ENCODE results near the gene MAD1L1.

Gene MAD1L1

GRCh38 chr7:2141021-2141410 lies 91.7 kb downstream of the MAD1L1 start:
- no peak for DNase-seq (ENCODE audit: low read depth in 2 of 2)

DNA sequence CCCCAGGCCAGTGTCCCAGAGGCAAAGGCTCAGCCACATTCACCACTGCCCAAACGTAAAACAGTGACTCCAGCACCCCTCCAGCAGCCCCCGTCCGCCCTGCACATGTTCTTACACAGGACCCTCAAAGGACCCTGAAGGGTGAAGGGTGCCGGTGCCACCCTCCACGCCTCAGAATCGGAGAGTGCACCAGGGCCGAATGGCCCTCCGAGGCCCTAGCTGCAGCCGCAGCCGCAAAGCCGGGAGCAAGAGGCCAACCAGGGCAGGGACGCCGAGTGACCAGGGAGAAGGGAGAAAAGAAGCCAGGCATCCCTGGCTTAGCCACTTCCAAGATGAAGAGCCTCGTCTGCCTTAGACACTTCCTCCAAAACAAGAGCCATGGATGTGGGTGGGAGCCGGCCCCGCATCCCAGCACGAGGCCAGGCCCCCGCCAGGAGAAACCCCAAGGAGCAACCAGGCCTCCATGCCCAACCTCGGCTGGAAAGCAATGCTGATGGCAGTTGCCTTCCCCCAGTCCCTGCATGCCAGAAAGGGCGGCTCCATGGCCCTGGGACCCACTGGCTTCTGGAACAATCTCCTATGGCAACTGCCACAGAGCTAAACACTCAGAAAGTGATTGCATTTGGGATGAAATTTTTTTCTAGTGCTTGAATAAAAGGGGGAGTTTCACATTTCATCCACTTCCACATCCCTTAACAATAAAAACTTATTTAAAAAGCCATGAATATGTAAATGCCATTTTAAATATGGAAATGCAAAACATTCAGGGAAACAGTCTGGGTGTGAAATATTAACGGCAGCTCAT lies 92.3 kb downstream of the MAD1L1 start:
- DNase-seq (ENCODE audit: low read depth in 2 of 2), result no peak

- no peak for DNase-seq (ENCODE audit: low read depth in 2 of 2)
Observed at GRCh38 chr7:2139004-2139699, 93.6 kb downstream of the MAD1L1 start.

DNA sequence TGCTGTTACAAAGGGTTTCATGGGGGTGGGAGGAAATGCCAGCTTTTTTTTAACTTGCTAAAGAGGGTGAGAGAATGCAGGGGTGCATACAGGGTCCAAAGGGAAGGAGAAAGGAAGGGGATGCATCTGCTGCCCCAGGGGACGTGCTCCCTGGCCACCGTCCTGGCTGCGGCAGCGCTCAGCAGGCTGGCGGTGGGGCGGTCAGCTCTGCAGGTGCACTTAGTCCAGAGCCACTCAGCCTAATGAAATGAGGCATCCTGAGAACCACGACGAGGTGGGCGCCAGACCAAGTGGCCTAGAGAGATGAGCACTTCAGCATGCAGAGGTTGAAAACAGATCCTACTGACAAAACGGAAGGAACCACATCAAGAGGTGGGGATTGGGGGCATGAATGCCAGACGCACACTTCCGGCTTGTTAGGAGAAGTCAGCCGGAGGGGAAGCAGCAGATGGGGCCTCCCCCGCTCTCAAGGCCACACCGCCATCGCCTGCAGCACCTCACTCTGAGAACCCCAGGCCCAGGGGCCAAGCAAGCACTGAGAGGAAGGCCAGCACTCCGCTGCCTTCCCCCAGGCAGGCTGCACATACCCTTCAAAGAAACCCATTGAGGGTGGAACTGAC lies 94.5 kb downstream of the MAD1L1 start:
- DNase-seq (ENCODE audit: low read depth in 2 of 2), result no peak

- DNase-seq (ENCODE audit: low read depth in 2 of 2), result no peak
Observed at GRCh38 chr7:2134740-2135139, 98.0 kb downstream of the MAD1L1 start.

DNA sequence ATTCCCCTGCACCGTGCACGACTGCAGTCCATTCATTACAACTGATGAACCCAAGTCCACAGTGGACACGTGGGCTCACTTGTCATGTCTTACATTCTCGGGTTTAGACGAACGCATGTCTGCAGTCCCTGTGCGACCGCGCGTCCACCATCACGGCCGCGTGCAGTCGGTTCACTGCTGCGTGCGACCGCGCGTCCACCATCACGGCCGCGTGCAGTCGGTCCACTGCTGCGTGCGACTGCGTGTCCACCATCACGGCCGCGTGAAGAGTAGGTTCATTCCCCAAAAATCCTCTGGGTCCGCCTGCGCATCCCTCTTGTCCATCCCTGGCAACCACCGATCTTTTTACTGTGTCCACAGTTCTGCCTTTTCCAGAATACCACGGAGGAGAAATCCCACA lies 100.5 kb downstream of the MAD1L1 start:
- no peak for DNase-seq (ENCODE audit: low read depth in 2 of 2)

DNA sequence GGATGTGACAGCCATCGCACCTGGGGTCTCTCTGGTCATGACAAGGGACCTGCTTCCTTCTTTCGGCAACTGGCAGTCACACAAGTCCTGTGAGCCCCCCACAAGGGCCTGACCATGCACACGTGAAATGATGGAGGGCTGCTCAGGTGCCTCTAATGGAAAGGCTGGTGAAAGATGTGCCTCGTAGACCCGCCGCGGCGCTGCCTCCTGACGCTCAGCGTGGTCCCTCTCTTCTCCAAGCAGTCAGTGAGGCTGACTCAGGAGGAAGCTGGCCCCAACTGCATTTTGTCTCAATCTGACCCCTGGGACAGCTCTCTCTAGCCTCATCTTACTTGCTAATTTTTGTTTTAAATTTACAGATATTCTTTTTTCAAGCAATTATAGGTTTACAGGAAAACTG lies 100.9 kb downstream of the MAD1L1 start:
- no peak for DNase-seq (ENCODE audit: low read depth in 2 of 2)

DNA sequence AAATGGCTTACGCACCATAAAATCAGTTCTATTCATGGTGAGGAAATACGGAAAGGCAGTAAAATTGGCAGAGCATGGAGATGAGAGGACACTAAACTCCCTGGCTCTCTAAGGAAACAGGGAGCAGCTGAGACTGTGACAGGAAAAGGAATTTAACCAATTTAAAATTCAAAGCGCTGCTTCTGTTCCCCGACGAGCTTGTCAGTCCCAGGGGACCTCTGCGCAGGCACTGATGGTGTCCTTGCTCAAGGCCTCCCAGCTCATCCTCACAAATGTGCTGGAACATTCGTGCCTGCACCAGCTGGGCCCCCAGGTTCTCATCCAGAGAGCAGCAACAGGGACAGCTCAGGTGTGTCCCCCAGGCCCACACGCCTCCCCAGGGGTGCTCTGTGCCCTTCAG lies 101.4 kb downstream of the MAD1L1 start:
- DNase-seq (ENCODE audit: low read depth in 2 of 2), result no peak

DNA sequence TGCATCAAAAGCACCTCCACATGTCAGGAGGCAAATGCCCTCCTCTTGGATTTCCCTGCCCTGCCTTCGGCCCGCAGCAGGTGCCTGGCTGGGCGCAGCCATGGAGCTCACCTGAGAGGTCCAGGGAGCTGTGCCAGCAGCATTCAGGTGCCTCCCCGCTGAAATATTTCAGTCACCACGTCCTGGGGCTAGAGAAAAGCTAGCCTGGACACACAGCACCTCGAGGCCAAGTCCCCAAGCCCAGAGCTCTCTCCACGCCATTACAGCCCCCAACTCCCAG lies 102.7 kb downstream of the MAD1L1 start:
- DNase-seq (ENCODE audit: low read depth in 2 of 2), result no peak

GRCh38 chr7:2129323-2130095 lies 103.2 kb downstream of the MAD1L1 start:
- DNase-seq (ENCODE audit: low read depth in 2 of 2), result no peak

- DNase-seq (ENCODE audit: low read depth in 2 of 2), result no peak
Observed at GRCh38 chr7:2128601-2129322, 104.0 kb downstream of the MAD1L1 start.

DNA sequence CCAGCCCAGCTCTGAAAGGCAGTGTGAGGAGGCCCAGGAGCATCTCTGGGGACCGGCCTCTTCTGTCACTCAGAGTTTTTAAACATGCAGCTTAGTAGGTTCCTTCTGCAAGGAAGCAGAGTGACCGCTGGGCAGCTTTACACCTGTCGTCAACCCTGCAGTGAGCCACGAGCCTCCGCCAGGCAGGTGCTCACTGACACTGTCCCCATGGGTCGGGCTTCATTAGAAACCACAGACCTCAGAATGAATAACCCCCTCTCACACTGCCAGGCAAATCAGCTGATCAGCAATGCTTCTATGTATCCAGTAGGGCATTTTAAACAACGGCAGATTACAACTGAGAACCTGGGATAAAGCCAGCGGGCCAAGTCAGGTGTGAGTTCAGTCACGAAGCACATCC lies 106.1 kb downstream of the MAD1L1 start:
- no peak for DNase-seq (ENCODE audit: low read depth in 2 of 2)

DNA sequence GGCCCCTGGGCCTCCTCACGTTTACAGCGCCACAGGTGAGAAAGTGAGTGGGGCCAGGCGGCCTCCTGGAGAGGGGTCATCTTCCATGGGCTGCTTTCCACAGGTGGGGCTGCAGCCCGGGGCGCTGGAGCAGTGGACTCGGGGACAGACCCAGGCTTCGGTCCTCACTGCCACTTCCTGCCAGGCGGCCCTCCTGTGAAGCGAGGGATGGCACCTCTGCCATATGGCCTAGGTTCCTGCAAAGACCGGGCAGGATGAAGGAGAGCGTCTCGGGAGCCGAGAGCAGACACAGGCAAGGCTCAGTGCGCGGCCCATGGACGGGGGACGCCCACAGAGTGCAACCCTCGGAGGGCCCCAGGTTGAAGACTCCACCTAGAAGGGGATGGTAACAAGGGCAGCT lies 106.8 kb downstream of the MAD1L1 start:
- no peak for DNase-seq (ENCODE audit: low read depth in 2 of 2)

DNA sequence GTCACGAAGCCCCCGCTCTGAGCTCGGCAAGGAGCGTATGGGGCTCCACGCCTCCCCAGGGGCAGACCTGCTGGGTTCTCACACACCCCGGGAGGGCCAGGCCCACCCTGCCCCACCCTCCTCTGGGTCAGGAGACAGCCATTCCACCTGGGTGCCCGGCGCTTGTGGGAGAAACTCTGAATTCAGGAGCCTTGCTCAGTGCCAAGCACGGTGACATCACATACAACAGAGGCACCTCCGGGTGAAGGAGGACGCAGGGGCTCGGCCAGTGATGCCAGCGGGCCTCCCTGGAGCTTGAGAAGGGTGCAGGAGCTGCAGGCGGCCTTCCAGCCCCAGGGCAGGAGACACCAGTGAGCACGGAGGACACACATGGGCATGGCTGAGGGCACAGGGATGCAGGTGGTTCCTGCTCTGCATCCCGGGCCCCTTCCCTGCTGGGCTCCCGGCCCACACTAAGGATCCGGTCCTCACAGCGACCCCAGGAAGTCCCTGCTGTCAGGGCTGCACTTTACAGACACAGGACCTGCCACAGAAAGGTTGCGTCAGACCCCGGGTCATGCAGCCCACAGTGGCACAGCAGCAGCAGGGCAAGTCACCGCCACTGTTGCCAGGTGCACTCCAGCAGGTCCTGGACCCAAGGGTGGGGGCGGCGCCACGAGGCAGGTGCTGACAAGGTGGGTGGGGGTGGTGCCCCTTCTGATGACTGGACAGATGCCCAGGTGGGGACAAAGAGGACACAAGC lies 108.0 kb downstream of the MAD1L1 start:
- DNase-seq (ENCODE audit: low read depth in 2 of 2), result no peak

- no peak for DNase-seq (ENCODE audit: low read depth in 2 of 2)
Observed at GRCh38 chr7:2123916-2124315, 108.8 kb downstream of the MAD1L1 start.

- DNase-seq (ENCODE audit: low read depth in 2 of 2), result no peak
Observed at GRCh38 chr7:2123360-2123759, 109.4 kb downstream of the MAD1L1 start.

GRCh38 chr7:2122651-2123050 lies 110.1 kb downstream of the MAD1L1 start:
- no peak for DNase-seq (ENCODE audit: low read depth in 2 of 2)

DNA sequence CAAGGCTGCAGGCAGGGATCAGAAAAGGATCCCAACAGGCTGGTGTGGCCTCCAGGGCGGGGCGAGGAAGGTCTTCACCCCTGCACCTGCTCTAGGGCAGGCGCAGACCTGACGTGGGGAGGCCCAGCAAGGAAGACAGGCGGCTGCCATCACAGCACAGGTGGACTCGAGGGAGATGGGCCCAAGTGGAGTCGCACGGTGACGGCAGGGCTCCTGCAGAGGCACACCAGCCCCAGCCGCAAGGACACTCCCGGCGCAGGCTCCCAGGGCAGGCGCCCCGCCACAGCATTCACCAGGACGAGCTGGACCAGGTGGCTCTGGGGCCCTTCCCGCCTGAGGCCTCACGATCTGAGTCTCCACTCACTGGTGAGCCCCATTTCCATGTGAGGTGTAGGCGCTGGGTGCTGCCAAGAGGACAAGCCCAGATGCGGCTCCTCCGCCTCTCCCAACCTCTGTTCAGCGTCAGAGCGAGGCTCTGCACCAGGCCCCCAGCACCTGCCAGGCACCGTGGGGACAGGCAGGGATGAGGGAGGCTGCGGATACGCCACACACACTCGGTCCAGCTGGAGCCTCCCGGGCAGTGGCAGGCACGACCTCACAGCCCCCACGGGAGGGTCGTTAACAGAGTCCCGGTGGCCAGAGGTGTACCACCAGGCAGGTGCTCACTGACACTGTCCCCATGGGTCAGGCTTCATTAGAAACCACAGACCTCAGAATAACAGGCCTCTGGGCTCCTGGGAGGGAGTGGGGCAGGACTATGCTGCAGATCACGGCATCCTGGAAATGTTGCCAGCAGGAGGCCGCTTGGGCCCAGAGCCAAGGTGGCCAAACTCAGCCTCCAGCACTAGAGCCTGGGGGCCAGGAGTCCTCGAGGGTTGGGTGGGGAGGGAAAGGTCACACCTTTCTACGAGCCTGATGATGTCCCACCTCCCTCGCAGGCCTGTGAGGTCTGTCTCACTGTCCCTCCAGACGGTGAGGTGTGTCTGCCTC lies 111.6 kb downstream of the MAD1L1 start:
- no peak for DNase-seq (ENCODE audit: low read depth in 2 of 2)

DNA sequence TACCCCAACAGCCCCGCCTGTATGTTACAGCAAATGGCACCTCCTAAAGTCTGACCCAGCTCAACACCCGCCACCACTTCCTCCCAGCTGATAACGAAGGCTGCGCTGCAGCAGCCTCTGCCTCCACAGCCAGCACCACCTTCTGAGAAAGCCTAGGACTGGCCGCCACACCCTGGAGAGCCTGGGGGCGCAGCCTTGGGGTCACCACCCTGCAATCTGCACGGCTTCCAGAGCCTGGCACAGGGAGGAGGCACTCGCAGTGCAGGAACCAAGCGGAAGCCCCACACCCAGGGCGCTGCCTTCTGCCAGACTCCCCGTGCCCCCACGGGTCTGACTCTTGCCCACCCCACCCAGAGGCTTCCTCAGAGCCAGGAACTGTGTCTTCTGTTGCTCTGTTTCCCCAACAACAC lies 112.5 kb downstream of the MAD1L1 start:
- no peak for DNase-seq (ENCODE audit: low read depth in 2 of 2)

Data from fibroblast of skin of left biceps (primary cell).